WTC11 (cell line): Measurements from ENCODE around the gene FTCD.

Source experiments
- GABPB1 ChIP-seq: sonication (generic); formaldehyde crosslinking; IDR thresholded peaks from 2 replicates; pipeline ENCODE4 v1.8.1; 2023; ENCODE audit warnings: mild to moderate bottlenecking, missing genetic modification reagents
- JUN ChIP-seq: sonication (generic); formaldehyde crosslinking; IDR thresholded peaks from 2 replicates; pipeline ENCODE4 v1.8.0; 2023; ENCODE audit warnings: mild to moderate bottlenecking, missing genetic modification reagents
- ZNF423 ChIP-seq: fragments of 250-450 bp; sonication (Bioruptor Pico); IDR thresholded peaks from 2 replicates; pipeline ENCODE4 v2.1.2; 2022; ENCODE audit warnings: mild to moderate bottlenecking, moderate library complexity
- TF ChIP-seq, protein P1 (sequence below): fragments of 200-600 bp; IDR thresholded peaks from 2 replicates; pipeline ENCODE4 v1.8.0; 2022; ENCODE audit warnings: antibody characterized with exemption
- TF ChIP-seq, protein P2 (sequence below): sonication (generic); formaldehyde crosslinking; IDR thresholded peaks from 2 replicates; pipeline ENCODE4 v1.8.1; 2022; ENCODE audit warnings: mild to moderate bottlenecking, moderate library complexity, missing genetic modification reagents
- TF ChIP-seq, protein P3 (sequence below): sonication (generic); formaldehyde crosslinking; IDR thresholded peaks from 2 replicates; pipeline ENCODE4 v1.8.1; 2023; ENCODE audit warnings: mild to moderate bottlenecking, missing genetic modification reagents
- TF ChIP-seq, protein P4 (sequence below): sonication (generic); formaldehyde crosslinking; IDR thresholded peaks from 2 replicates; pipeline ENCODE4 v1.8.0; 2022; ENCODE audit warnings: mild to moderate bottlenecking, missing genetic modification reagents

DNA sequence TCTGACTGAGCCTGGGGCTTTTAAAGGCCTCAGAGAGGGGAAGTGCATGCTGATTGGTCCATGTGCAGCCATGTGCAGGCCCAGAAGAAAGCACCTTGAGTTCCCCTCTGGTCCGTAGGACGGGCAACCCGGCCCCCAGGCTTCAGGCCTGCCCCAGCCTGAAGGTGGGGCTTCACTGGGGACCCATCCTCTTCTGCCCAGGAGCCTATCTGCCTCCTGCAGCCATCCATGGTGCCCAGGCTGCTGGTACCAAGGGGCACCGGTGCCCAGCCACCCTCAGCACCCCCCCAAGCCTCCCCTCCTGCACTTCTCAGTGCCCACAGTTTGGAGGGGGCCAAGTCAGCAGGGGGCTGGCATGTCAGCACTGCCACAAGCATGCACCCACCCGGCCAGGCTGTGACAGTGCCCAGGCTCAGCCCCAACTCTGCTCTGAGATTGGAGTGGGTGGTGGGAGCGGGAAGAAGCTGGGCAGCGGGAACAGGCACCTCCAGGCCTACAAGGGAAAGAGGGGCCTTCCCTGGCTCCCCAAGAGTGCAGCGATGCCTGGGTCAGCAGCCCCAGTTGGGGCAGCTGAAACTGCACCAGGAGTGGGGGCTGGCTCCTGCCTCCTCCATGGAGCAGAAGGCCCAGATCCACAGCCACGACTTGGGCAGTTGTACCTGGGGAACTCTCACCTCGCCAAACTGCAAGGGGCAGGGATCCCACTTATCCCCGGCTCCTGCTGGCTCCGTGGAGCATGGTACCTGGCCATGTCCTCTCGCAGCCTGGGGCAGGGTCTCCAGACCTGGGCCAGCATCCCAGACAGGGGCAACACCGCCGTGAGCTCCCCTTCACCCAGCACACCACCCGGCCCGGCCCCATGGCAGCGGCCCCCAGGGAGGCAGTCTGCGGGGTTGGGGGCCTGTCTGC is 45.8 kb downstream of the FTCD start:
- TF ChIP-seq, protein P1, sequence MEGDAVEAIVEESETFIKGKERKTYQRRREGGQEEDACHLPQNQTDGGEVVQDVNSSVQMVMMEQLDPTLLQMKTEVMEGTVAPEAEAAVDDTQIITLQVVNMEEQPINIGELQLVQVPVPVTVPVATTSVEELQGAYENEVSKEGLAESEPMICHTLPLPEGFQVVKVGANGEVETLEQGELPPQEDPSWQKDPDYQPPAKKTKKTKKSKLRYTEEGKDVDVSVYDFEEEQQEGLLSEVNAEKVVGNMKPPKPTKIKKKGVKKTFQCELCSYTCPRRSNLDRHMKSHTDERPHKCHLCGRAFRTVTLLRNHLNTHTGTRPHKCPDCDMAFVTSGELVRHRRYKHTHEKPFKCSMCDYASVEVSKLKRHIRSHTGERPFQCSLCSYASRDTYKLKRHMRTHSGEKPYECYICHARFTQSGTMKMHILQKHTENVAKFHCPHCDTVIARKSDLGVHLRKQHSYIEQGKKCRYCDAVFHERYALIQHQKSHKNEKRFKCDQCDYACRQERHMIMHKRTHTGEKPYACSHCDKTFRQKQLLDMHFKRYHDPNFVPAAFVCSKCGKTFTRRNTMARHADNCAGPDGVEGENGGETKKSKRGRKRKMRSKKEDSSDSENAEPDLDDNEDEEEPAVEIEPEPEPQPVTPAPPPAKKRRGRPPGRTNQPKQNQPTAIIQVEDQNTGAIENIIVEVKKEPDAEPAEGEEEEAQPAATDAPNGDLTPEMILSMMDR, result no peak
- TF ChIP-seq, protein P2, sequence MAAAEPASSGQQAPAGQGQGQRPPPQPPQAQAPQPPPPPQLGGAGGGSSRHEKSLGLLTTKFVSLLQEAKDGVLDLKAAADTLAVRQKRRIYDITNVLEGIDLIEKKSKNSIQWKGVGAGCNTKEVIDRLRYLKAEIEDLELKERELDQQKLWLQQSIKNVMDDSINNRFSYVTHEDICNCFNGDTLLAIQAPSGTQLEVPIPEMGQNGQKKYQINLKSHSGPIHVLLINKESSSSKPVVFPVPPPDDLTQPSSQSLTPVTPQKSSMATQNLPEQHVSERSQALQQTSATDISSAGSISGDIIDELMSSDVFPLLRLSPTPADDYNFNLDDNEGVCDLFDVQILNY (CRISPR knock-in tag), result no peak
- TF ChIP-seq, protein P3, sequence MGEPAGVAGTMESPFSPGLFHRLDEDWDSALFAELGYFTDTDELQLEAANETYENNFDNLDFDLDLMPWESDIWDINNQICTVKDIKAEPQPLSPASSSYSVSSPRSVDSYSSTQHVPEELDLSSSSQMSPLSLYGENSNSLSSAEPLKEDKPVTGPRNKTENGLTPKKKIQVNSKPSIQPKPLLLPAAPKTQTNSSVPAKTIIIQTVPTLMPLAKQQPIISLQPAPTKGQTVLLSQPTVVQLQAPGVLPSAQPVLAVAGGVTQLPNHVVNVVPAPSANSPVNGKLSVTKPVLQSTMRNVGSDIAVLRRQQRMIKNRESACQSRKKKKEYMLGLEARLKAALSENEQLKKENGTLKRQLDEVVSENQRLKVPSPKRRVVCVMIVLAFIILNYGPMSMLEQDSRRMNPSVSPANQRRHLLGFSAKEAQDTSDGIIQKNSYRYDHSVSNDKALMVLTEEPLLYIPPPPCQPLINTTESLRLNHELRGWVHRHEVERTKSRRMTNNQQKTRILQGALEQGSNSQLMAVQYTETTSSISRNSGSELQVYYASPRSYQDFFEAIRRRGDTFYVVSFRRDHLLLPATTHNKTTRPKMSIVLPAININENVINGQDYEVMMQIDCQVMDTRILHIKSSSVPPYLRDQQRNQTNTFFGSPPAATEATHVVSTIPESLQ (CRISPR knock-in tag), result no peak
- no peak for TF ChIP-seq JUN (CRISPR knock-in tag)
- TF ChIP-seq, protein P4, sequence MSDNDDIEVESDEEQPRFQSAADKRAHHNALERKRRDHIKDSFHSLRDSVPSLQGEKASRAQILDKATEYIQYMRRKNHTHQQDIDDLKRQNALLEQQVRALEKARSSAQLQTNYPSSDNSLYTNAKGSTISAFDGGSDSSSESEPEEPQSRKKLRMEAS (CRISPR knock-in tag), result no peak
- TF ChIP-seq ZNF423 (CRISPR knock-in tag), result no peak
- TF ChIP-seq GABPB1, result no peak
